A673 (cell line): Measurements from ENCODE around the gene DDN. TPM values are rescaled to one million over a fixed set of nuclear protein-coding genes. Genes with fewer than 3 reads are reported as not detected.

ENCODE experiments used
- BruUV-seq: library from RNA; stranded (reverse); fragments of 400-500 nt; replicated peaks from 2 replicates; lab custom pipeline; 2021; lab: Mats Ljungman, UMichigan
- CTCF ChIA-PET: fragments of 300-600 bp; sonication (Branson Sonifier 250); formaldehyde crosslinking; loops from one replicate; lab custom pipeline; 2022; ENCODE audit warnings: antibody characterized with exemption; lab: Charles Lee
- POLR2A ChIA-PET: fragments of 300-600 bp; sonication (Branson Sonifier 250); formaldehyde crosslinking; loops from one replicate; lab custom pipeline; 2022; ENCODE audit warnings: antibody characterized with exemption; ENCODE audit not compliant: low non-redundant PET; lab: Charles Lee
- DNase-seq: peaks from one replicate; pipeline ENCODE4 v3.0.0-alpha.2; 2015; ENCODE audit warnings: low spot score
- H3K27ac ChIP-seq: fragments of 200-600 bp; sonication (generic); 2 replicates; pipeline ENCODE4 v1.5.1; 2016; ENCODE audit warnings: mixed run types, low read depth, mild to moderate bottlenecking, mixed read lengths, antibody characterized with exemption, low read length; ENCODE audit not compliant: poor library complexity, severe bottlenecking
- H3K27me3 ChIP-seq: fragments of 200-600 bp; sonication (generic); replicated peaks from 2 replicates; pipeline ENCODE4 v1.6.1; 2017; ENCODE audit warnings: mixed run types, low read depth, mild to moderate bottlenecking, mixed read lengths, antibody characterized with exemption, low read length; ENCODE audit not compliant: insufficient read depth, poor library complexity
- H3K36me3 ChIP-seq: fragments of 200-600 bp; sonication (generic); 2 replicates; pipeline ENCODE4 v1.6.1; 2016; ENCODE audit warnings: mixed run types, mild to moderate bottlenecking, mixed read lengths, antibody characterized with exemption, low read length; ENCODE audit not compliant: insufficient read depth, poor library complexity, severe bottlenecking
- H3K4me1 ChIP-seq: fragments of 200-600 bp; sonication (generic); 2 replicates; pipeline ENCODE4 v1.6.1; 2017; ENCODE audit warnings: mixed run types, mild to moderate bottlenecking, mixed read lengths, antibody characterized with exemption, low read length; ENCODE audit not compliant: insufficient read depth, poor library complexity, severe bottlenecking
- H3K4me3 ChIP-seq: fragments of 200-600 bp; sonication (generic); 2 replicates; pipeline ENCODE4 v1.5.1; 2016; ENCODE audit warnings: low read depth, mixed run types, mild to moderate bottlenecking, mixed read lengths, low read length; ENCODE audit not compliant: poor library complexity, severe bottlenecking
- H3K9me3 ChIP-seq: fragments of 200-600 bp; sonication (generic); 2 replicates; pipeline ENCODE4 v1.6.1; 2016; ENCODE audit warnings: mixed run types, low read depth, mild to moderate bottlenecking, mixed read lengths, antibody characterized with exemption, low read length; ENCODE audit not compliant: poor library complexity, severe bottlenecking
- EZH2 ChIP-seq: fragments of 200-600 bp; sonication (generic); IDR thresholded peaks from 2 replicates; pipeline ENCODE4 v1.6.1; 2017; ENCODE audit warnings: borderline replicate concordance, low read depth, mild to moderate bottlenecking, mixed read lengths, antibody characterized with exemption, low read length; ENCODE audit not compliant: poor library complexity, severe bottlenecking
- intact Hi-C: fragments of 100-400 bp; cut with micrococcal nuclease; formaldehyde crosslinking; loops from one replicate; pipeline ENCODE4 v1.10.0; 2022; ENCODE audit not compliant: unreplicated experiment
- total RNA-seq: library from RNA; stranded (reverse); gene quantifications from 2 replicates; pipeline ENCODE4 v1.2.3, GENCODE V29; 2021
- TF ChIP-seq, protein P1 (sequence below): fragments of 300-800, 200-600 bp; sonication (generic); conservative IDR thresholded peaks from 2 replicates; pipeline ENCODE4 v1.5.1; 2017; ENCODE audit warnings: low read depth, mild to moderate bottlenecking, antibody characterized with exemption, low read length, moderate library complexity, mixed read lengths

The DDN gene
- total RNA-seq, 1 experiment from 2014 or later = 2.7 TPM

GRCh38 chr12:48979602-48980388, 19.4 kb downstream of the DDN start:
- Histone ChIP-seq H3K36me3 (no peaks in the 10 kb centered on the region), H3K4me1 (peaks cover 32% of the 10 kb centered on the region), H3K27me3 (peaks cover 75% of the 10 kb centered on the region), H3K27ac (no peak overlapping the region), H3K9me3 (no peaks in the 10 kb centered on the region), H3K4me3 (peak overlapping the region; percentile 32)
- POLR2A ChIA-PET = no interaction called here
- intact Hi-C loops = loop anchor here (5.0 kb wide), 1 partner anchor 127 kb away; the partner anchor contains the start of gene DDX23
- TF ChIP-seq, protein P1, sequence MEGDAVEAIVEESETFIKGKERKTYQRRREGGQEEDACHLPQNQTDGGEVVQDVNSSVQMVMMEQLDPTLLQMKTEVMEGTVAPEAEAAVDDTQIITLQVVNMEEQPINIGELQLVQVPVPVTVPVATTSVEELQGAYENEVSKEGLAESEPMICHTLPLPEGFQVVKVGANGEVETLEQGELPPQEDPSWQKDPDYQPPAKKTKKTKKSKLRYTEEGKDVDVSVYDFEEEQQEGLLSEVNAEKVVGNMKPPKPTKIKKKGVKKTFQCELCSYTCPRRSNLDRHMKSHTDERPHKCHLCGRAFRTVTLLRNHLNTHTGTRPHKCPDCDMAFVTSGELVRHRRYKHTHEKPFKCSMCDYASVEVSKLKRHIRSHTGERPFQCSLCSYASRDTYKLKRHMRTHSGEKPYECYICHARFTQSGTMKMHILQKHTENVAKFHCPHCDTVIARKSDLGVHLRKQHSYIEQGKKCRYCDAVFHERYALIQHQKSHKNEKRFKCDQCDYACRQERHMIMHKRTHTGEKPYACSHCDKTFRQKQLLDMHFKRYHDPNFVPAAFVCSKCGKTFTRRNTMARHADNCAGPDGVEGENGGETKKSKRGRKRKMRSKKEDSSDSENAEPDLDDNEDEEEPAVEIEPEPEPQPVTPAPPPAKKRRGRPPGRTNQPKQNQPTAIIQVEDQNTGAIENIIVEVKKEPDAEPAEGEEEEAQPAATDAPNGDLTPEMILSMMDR = no peak
- TF ChIP-seq EZH2 = no peak
- CTCF ChIA-PET = interaction anchor here (0.5 to 1.8 kb wide), 3 partner anchors 8 to 232 kb away, joined by 4 to 8 read pairs (median 5); no protein-coding TSS in a partner anchor
- BruUV-seq = no TSS peak
- no peak for DNase-seq

DNA sequence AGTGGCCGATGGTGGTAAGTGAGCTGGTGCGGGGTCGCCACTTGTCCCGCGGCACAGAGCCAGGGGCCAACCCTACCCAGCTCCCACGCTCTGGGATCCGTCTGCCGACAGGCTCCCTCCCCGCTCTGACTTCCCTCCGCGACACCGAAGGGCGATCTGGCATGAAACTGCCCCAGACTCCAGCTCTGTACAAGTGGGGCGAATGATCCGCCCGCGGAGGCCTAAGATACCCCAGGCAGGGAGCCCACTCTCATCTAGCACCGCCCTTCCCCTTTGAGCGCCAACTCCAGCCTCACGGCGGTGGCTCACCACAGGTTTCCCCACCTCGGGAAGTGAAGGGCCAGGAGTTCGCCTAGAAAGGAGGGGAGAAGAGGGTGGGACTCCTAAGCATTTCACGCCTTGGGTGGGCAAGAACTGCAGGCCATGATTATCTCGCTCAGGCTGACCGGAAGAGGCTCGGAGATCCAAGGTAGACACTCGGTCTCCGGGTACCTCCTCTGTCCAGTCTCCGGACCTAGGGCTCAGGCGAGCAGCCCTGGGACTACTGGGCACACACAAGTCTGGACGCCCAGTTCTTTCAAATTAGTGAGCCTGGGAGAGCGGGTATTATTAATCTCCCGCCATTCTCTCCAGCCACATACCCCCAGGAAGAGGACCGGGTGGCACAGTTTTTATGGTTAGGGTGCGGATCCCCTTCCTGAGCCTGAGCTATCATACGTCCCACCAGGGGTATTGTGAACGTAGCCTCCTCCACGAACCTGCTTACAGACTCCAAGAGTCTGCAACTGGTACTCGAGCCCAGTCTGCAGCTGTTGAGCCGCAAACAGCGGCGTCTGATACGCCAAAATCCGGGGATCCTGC, 20.2 kb downstream of the DDN start:
- CTCF ChIA-PET = interaction anchor here (0.5 to 1.8 kb wide), 3 partner anchors 9 to 233 kb away, joined by 5 to 9 read pairs (median 8); no protein-coding TSS in a partner anchor
- no peak for DNase-seq
- TF ChIP-seq, protein P1 = no peak
- TF ChIP-seq EZH2 = peak; percentile 62
- H3K9me3 ChIP-seq = no peaks in the 10 kb centered on the region
- POLR2A ChIA-PET = no interaction called here
- BruUV-seq = no TSS peak
- no peak overlapping the region for H3K27ac ChIP-seq
- intact Hi-C loops = loop anchor here (5.0 kb wide), 1 partner anchor 127 kb away; the partner anchor contains the start of gene DDX23
- no peaks in the 10 kb centered on the region for H3K36me3 ChIP-seq
- peaks cover 67% of the 10 kb centered on the region for H3K27me3 ChIP-seq
- H3K4me1 ChIP-seq = peaks cover 32% of the 10 kb centered on the region
- peak overlapping the region; percentile 32 for H3K4me3 ChIP-seq

DNA sequence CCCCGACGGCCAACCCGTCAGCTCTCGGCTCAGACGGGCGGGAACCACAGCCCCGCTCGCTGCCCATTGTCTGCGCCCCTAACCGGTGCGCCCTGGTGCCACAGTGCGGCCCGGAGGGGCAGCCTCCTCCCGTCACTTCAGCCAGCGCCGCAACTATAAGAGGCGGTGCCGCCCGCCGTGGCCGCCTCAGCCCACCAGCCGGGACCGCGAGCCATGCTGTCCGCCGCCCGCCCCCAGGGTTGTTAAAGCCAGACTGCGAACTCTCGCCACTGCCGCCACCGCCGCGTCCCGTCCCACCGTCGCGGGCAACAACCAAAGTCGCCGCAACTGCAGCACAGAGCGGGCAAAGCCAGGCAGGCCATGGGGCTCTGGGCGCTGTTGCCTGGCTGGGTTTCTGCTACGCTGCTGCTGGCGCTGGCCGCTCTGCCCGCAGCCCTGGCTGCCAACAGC, 20.9 kb downstream of the DDN start, which contains the start of gene WNT1:
Gene WNT1, plus strand, starts transcription at position 32 of the 450 bp plus-strand sequence. Its CDS starts 329 bp downstream, at position 361.
- CTCF ChIA-PET = interaction anchor here (0.8 to 1.8 kb wide), 4 partner anchors 10 to 125 kb away, joined by 3 to 9 read pairs (median 6); no protein-coding TSS in a partner anchor
- intact Hi-C loops = loop anchor here (5.0 kb wide), 1 partner anchor 126 kb away; the partner anchor contains the start of gene DDX23
- Histone ChIP-seq H3K36me3 (no peaks in the 10 kb centered on the region), H3K27me3 (peaks cover 67% of the 10 kb centered on the region), H3K9me3 (no peaks in the 10 kb centered on the region), H3K4me1 (peaks cover 32% of the 10 kb centered on the region), H3K27ac (no peak within 1 kb of the TSS), H3K4me3 (peak within 1 kb of the TSS; percentile 32)
- no peak for DNase-seq
- no TSS peak for BruUV-seq
- POLR2A ChIA-PET = no interaction called here
- no peak for TF ChIP-seq EZH2
- TF ChIP-seq, protein P1 = 0 out of 2 replicates have a peak, but pooled peaks have one; percentile 22
